Iris pigment epithelial cell (primary cell): Measurements from ENCODE around the gene SOX5.
A peak's percentile ranks its signal among the peaks of the same experiment; 100 is the strongest.

Experiments
- DNase-seq: peaks from one replicate; pipeline ENCODE4 v3.0.0-alpha.2; 2011; ENCODE audit warnings: low read depth

The SOX5 gene

DNA sequence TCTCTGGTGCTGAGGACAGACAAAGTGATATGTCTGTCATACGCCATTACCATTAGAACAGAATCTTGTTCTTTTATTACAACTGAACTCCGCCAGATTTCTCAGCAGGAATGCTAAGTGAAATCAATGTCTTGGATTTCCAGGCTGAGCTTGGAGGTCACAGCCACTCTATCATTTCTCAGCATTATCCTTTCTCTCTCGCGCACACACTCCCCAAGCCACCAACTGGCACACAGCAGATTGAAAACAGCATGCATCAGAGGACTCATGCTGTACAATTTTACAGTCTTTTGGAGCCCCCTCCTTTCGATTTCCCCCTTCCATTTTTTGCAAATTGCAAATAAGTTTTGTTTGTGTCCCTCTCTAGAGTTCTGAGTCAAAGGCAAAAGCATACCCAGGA lies 348.6 kb downstream of the SOX5 start:
- no peak for DNase-seq

DNA sequence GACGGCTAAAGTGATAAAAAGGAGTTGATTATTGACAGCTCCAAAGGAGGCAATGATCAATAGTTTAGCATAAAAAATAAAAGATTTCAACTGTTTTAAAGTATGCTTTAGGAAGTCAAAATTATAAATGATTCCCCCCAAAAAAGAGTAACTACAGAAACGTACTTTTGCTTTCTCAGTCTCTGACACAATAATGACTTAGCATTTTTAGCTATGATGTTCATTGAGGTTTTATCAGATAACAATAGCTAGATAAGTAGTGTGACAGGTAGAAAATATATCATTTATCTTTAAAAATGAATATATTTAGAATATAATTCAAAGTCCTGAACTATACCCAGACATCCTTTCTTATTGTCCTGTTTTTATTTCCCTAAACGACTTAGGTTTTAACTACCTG lies 352.9 kb downstream of the SOX5 start:
- no peak for DNase-seq

GRCh38 chr12:23587833-23588559 lies 361.5 kb downstream of the SOX5 start:
- no peak for DNase-seq

DNA sequence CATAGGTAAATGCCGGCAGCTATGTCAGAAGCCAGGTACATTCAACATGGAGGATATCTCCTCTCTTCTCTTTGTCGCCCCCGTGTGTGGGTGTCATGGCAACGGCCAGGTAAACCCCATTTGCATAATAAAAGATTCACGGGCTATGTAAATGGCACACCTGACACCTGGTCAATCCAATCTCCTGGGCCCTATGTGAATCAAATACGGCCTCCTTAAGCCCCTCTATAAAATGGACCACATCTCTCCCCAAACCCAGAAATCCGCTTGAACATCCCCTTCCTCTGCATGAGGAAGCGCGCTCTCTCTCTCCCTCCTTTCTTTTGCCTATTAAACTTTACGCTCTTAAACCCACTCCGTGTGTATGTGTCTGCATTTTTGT lies 363.7 kb downstream of the SOX5 start:
- no peak for DNase-seq

DNA sequence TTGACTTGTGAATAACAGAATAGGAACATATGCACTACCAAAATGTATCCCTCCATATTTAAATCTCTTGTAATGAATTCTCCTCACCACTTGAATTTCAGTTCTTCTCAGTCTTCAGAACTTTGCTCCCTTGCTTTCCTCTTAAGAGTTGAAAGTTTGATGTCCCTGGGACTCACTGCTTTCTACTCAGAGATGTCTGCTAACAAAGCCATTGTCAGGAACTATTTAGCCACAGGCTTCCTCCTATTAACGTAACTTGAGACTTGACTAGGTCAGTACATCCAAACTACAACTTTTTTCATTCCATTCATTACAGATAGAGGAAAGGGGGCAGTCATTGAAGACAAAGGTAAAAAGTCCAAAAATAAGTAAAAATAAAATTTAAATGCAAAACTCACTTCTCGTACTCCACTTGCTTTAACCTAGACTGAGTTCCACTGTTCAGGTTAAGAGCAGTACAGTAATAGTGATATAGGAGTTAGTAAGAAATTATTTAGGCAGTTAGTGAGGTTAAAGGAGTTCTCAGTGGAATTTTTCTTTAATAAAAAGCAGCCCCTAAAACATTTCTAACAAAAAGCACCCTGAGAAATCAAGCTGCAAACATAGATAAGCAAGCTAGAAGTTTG lies 364.2 kb downstream of the SOX5 start:
- DNase-seq, result no peak

DNA sequence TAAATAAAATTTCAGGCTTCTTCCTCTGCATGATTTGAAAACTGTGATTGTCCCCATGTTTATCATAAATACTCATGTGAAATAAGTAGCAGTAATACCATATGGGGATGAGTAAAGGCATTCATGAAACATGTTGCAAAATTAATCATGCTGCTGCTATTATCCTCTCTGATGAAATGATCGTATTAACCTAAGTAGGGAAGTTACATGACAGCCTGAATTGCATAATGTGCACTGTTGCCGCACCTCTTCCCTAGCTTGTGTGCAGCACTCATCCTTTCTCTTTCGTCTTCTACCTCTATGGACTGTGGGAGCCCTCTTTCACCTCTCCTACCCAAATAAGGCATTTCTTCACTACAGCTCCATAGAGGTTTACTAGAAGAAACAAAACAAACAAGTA lies 367.6 kb downstream of the SOX5 start:
- DNase-seq, result no peak

- no peak for DNase-seq
Observed at GRCh38 chr12:23579257-23579656, 370.2 kb downstream of the SOX5 start.

GRCh38 chr12:23576372-23576771 lies 373.1 kb downstream of the SOX5 start:
- DNase-seq, result no peak

GRCh38 chr12:23569356-23569755 lies 380.1 kb downstream of the SOX5 start:
- DNase-seq, result no peak

- no peak for DNase-seq
Observed at GRCh38 chr12:23566133-23566532, 383.3 kb downstream of the SOX5 start.

- DNase-seq, result no peak
Observed at GRCh38 chr12:23564451-23565152, 384.9 kb downstream of the SOX5 start.

DNA sequence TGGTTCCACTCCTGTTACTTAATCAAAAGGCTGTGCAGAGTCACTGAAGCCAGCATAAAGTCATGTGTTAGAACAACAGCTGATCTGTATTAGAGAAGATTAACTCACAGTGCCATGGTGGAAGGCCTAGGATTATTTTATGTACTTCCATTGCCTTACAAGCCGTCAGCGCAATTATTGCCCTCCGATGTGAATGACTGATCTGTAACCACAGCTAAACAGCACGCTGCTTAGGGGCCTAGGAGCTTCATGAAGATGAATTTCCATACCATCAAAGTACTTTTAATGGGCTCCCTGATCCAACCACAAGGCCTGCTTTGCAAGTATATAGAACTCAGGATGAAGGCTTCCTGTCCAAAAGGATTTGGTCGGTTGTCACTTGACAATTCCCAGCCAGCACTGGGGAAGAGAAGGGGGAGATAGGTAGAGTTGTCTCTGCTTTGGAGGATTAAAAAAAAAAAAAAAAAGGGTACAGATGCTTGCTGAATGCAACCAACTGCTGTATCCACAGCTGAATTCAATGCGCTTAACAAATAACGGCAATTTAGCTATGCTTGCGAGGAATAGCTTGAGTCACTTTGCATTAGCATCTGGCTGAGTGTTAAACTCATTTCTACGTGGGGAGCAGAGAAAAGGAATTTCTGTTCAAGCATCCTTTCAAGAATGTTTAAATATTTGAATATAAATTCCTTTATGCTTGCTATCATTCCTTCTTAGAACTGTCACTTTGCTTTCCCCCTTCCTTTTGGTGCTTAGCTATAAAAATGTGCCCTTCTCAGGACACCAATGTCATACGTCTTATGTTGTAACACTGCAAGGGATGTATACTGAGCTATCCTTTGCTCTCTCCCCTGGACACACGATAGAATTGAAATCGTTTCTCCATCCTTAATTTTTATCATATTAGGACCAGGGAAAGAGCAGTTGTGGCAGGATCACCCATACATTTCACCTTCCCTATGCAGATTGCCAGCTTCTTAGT lies 387.8 kb downstream of the SOX5 start:
- DNase-seq, result no peak

DNA sequence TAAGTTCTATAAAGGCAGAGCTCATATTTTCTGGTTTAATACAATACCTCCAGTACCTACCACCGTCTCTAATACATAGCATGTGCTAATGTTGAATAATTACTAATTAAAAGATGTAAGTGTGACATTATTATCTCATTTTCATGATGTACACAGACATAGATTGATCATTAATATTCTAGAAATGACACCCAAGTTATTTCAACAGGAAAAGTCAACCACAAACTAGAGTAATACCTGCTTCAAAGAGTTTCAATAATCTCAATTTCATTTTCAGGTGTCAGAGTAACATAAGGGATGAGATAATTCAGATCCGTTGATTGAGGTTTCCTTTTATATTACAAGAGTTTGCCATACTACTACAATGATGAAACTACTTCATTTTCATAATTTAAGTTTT lies 388.9 kb downstream of the SOX5 start:
- DNase-seq, result no peak

DNA sequence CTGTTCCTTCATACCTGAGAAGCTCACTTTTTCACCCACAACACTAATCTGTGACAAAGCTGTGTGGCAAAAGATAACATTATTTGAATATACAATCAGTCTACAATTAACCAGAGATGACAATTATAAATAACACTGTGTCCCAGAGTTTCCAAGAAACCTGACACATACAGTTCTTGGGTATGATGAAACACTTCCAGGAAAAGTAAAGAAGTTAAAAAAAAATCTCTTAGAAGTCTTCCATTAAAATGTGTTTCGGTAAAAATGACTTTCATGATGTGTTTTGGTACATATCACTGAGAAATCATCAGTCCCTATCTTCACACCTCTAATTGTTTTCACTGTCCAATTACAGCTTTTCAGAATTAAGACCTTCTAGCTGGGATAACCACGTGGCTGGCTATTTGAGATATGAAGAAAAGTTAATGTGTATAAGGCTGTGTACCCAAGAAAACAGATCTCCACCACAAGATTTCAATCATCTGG lies 390.2 kb downstream of the SOX5 start:
- DNase-seq, result peak; percentile 5

DNA sequence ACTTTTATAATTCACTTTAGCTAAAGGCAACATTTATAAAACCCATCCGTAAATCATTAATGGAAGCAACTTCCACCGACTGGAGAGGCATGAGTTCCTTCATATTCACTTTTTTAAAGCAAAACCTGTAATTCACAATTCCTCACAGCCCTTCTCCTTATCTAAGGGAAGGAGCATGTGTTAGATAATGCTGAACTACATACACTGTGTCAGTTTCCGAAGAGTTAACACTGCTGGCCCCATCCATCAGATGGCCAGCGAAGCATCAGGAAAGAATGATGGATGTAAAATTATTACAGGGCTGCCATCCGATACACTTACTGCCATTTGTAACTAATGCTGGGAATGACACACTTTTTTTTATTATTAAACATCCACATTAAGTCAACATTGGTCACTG lies 392.8 kb downstream of the SOX5 start:
- no peak for DNase-seq

DNA sequence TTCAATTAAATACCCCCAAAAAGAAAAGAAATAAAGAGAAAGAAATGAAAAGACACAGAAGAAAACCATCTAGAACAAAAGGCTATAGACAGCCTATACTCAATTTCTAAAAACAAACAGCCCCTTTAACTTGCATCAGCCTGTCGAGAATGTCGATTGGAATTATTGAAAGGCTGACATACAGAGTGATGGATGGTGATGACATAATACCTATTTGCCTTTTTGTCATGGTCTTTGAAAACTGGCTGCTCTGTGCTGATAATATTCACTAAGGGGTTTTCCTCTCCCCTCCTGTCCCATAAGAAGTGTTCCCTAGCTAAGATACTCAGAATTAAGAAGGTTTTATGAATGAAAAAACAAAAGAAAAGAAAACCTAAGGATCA lies 393.7 kb downstream of the SOX5 start:
- no peak for DNase-seq

- no peak for DNase-seq
Observed at GRCh38 chr12:23555180-23555824, 394.2 kb downstream of the SOX5 start.

GRCh38 chr12:23552417-23552816 lies 397.1 kb downstream of the SOX5 start:
- no peak for DNase-seq

DNA sequence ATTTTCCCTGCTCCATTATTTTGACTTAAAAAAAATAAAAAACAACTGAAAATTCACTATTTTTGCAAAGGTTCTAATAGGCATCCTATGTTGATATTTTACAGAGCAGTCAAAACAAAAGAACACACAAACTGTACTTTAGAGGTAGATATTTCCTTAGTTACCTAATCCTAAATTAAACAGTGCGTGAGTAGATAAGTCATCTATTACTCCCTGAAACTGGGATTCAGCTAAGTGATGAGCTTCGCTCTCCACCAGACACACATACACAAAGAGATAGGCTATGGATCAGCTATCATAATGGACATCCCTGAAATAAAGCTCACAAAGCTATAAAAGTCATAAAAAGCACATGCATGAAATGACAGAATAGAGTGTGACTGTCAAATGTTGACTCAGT lies 398.7 kb downstream of the SOX5 start:
- no peak for DNase-seq

DNA sequence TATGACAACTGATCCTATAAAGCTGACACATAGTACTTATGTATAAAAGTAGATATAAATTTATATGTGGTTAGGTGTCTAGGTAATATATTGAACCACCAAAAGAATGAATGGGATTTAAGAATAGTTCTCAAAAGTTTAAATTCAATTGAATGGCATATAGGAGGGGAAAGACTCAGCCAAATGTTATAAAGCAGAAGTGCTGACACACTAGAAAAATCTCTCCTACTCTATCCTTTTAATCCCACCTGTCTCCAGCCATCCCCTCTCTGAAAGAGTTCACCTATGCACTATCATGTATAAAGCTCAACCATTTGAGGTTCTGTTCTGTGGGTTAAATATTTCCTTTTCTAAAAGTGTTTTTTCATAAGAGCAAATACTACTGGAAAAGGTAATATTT lies 400.7 kb downstream of the SOX5 start:
- DNase-seq, result no peak

GRCh38 chr12:23546756-23547155 lies 402.7 kb downstream of the SOX5 start:
- no peak for DNase-seq

GRCh38 chr12:23543767-23544166 lies 405.7 kb downstream of the SOX5 start:
- no peak for DNase-seq
